Thyroid gland (tissue), 4 donors: Measurements from ENCODE around the gene CERT1.

Experiments used
- POLR2A ChIP-seq, 2 donors: fragments of 450-650 bp; IDR thresholded peaks; one replicate each; pipeline ENCODE4 v1.6.1; 2017; ENCODE audit warnings: antibody characterized with exemption in 2 of 2, mild to moderate bottlenecking in 2 of 2, moderate library complexity in 1 of 2
- TF ChIP-seq, protein P1 (sequence below), 6 experiments: fragments of 200-600 bp in 3 of 6; fragments of 450-650 bp in 3 of 6; sonication (generic) in 3 of 6; IDR thresholded peaks; one replicate each; pipeline ENCODE4 v1.5.1; 2016 to 2019; ENCODE audit warnings: antibody characterized with exemption in 6 of 6, mild to moderate bottlenecking in 2 of 6, inconsistent platforms in 1 of 6, moderate library complexity in 1 of 6

DNA sequence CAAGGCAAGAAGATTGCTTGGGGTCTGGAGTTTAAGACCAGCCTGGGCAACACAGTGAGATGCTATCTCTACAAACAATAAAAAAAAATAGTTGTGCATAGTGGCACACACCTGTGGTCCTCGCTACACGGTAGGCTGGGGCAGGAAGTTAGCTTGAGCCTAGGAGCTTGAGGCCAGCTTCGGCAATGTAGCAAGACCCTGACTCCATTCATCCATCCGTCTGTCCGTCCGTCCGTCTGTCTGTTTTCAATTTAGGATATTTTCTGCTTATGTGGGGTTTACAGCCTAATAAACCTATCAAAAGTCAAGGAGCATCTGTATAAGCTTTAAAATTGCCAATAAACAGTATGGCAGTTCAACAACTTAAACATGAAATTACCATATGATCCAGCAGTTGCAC lies 154.7 kb downstream of the CERT1 start:
- no peak for TF ChIP-seq POLR2A (IDR thresholded peaks at IDR 0.05)
- TF ChIP-seq, protein P1, sequence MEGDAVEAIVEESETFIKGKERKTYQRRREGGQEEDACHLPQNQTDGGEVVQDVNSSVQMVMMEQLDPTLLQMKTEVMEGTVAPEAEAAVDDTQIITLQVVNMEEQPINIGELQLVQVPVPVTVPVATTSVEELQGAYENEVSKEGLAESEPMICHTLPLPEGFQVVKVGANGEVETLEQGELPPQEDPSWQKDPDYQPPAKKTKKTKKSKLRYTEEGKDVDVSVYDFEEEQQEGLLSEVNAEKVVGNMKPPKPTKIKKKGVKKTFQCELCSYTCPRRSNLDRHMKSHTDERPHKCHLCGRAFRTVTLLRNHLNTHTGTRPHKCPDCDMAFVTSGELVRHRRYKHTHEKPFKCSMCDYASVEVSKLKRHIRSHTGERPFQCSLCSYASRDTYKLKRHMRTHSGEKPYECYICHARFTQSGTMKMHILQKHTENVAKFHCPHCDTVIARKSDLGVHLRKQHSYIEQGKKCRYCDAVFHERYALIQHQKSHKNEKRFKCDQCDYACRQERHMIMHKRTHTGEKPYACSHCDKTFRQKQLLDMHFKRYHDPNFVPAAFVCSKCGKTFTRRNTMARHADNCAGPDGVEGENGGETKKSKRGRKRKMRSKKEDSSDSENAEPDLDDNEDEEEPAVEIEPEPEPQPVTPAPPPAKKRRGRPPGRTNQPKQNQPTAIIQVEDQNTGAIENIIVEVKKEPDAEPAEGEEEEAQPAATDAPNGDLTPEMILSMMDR (IDR thresholded peaks at IDR 0.05) = no peak
